Activated effector memory CD4-positive, alpha-beta T cell treated with anti-CD3 and anti-CD28 coated beads, Interleukin-2, amount 50 U/mL, for 16 hours (primary cell): Measurements from ENCODE around the gene PRDX2.

Experiments
- DNase-seq: peaks from one replicate; pipeline ENCODE4 v3.0.0-alpha.2; 2020

The PRDX2 gene

GRCh38 chr19:12778905-12779161 is 22.8 kb downstream of the PRDX2 start:
- no peak for DNase-seq

DNA sequence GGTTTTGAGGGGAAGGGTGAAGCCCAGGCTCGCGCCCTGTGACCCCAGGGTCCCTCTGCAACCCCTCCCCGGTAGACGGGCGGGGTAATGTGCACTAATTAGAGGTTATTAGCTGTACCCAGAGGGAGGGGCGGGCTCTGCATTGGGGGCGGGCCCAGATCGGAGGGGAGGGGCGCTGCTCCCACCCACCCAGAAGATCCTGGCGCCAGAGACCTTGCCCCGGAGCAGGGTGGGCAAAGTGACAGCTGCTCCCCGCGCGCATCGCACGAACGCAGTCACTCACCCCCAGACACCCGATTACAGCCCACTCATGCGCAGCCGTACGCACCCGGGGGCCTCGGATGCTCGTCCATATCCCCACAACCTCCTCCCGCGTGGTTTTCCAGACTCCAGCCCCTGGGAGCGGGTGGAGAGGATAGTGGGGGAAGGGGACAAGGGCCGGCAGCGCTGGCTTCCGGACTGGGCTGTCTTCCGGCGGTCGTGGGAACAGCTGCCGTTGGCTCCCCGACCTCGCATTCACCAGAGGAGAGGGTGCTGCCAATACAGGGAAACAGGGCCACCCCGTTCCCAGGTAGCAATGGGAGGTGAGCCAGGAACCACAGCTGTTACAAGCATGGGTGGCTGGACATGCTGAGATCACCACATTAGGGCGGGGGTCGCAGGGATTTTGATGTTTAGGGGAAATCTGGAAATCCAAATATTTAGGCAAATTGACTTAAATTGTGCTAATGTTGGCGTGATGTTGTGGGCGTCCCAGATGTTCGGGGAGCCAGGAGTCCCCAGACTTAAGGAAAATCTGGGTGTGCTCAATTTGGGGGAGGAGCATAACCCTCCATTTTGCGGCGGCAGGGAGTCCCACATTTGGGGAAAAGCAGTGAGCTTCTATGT is 23.3 kb downstream of the PRDX2 start:
- peak; percentile 78 for DNase-seq

- DNase-seq: peak; percentile 94
These were observed 24.2 kb downstream of the PRDX2 start for GRCh38 chr19:12777217-12778016.

DNA sequence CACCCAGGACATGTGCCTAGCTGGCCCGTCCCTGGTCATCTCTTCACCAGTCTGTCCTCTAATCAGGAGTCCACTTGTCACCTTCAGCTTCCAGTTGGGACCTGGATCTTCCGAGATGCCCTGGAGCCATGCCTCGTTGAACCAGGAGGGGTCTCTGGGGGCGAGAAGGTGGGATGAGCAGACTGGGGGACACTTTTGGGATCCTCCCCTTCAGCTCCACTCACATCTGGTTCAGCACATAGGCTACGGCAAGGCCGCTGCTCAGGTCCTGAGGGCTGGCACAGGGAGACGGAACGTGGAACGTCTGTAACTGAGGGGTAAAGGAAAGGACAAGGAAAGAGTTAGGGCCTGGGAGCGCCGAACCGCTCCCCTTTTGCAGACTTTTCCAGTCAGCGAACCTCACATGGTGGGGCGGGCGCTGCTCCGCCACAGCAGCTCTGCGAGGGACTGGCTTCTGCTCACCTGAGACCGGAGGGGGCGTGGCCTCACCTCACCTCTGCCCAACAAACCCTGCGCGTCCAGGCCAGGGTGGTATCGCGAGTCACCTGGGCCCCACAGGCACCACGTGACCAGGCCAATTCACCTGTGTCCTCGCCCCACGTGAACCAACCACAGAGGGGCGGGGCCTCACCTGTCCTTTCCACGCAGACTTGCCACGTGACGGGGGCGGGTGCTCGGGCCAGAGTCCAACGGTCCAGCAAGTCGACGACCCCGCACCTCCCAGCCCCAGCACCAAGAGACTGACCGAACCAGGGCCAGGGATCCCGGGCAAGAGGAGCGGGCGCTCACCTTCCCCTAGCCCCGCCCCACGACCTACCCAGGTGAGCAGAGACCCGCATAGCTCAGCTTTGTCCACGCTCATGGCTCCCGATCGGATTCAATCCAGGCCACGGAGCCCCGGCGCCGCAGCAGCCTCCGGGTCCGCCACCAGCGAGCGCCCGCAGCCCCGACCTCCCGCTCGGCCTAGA is 26.7 kb downstream of the PRDX2 start, which contains the start of gene HOOK2:
TSS of gene HOOK2 (minus strand) at position 965 of the 968 bp plus-strand sequence. CDS start at position 862, 103 bp downstream.
- DNase-seq: peak; percentile 80

DNA sequence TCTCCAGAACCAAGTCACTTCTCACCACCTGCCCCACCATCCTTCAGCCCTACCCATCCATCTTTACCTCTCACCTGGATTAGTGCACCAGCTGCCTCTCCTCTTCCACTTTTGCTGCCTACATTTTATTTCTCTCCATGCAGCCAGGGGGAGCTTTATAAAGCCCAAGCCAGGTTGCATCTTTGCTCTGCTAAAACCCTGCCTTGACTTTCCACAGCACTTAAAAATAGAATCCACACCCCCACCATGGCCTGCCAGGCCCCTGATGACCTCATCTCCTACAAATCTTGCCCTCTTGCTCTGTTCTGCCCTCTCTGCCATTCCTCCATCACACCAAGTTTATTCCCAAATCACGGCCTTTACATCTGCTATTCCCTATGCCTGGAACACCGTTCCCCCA is 28.0 kb downstream of the PRDX2 start:
- DNase-seq: no peak

DNA sequence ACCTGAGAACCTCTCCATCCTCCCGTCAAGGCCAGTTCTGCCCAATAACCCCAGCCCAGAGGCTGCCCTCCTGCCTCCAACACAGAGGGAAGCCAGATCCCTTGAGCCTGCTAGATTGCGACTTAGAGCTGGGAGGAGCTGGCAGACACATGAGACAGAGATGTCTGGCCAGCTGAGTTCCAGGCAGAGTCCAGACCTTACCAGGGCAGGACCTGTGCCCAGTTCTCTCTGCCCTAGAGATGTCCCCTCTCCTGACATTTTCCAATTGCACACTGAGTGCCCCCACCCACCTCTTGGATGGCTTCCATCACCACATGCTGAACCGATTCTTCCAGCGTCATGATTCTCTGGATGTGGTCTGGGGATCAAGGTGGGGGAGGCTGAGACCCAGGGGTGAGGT is 29.3 kb downstream of the PRDX2 start:
- no peak for DNase-seq

- DNase-seq: no peak
These were observed 30.7 kb downstream of the PRDX2 start for GRCh38 chr19:12770922-12771321.

DNA sequence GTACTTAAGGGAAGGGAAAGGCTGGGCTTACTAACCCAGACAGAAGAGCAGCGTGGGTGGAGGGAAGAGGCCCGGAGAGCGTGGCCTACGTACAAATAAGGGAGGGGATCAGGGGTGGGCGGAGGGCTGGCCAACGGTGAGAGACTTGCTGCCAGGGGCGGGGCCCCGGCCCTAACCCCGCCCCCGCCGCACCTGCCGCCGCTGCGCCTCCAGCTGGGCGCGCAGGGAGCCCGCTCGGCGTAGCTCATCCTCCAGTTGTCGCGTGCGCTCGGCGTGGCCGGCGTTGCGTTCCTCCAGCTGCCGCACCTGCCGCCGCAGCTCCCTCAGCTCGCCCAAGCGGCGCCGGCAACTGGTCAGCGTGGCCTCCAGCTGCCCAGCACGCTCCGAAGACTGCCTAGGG is 31.9 kb downstream of the PRDX2 start:
- peak; percentile 89 for DNase-seq

DNA sequence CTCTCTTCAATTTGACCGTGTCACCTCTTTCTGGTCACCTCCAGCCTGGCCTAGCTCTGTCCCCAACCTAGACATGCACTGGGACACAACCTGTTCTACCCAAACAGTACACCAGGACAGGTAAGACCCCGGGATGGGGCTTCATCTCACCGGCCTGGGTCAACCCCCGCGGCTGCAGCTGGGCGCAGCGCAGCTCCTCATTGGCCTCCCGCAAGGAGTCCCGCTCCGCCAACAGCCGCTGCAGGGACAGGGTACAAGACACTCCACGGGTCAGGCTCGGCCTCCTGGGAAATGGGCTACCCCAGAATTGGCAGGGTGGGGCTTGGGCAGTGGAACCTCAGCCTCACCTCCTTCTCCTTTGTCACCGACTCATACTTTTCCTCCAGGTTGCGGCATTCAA is 33.9 kb downstream of the PRDX2 start:
- no peak for DNase-seq

GRCh38 chr19:12767150-12767549 is 34.5 kb downstream of the PRDX2 start:
- DNase-seq: no peak

DNA sequence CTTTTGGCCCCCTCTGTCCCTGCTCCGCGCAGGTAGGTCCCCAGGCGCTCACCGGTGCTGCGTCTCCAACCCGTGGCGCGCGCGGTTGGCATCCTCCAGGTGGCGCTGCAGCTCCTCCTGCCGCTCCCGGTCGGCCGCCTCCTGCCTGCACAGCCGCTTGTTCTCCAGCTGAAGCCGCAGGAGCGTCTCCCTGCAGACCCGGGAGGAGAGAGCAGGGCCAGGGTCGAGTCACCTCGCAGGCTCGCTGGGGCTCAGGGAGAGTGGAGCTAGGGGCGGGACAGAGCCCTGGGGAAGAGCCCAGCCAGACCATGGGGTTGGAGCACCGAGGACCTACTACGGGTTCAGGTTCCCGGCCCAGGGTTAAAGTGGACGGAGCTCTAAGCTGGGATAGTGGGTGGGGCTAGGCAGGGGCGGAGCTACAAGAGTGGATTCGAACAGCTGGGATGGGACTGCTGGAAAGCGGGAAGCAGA is 35.5 kb downstream of the PRDX2 start:
- DNase-seq: peak; percentile 90

DNA sequence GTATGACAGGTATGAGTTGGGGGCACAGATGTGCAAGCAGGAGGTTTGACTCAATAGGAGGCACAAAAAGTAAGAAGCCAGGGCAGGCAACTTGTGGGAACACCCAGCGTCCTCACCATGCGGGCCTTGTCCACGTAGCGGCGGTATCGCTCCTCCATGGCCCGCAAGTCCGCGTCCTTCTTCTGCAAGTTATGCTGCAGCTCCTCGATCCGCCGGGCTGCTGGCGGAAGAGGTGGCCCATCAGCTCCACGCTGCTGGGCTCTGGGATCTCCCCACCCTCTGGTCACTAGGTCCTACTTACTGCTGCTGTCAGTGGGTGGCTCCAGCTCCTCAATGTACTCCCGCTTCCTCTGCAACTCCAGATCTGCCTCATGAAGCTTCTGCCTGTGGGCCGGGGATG is 36.9 kb downstream of the PRDX2 start:
- DNase-seq: no peak

GRCh38 chr19:12763100-12763499 is 38.5 kb downstream of the PRDX2 start:
- DNase-seq: no peak

GRCh38 chr19:12759686-12760085 is 41.9 kb downstream of the PRDX2 start:
- no peak for DNase-seq

- peak; percentile 88 for DNase-seq
These were observed 43.9 kb downstream of the PRDX2 start for GRCh38 chr19:12757544-12758274.

- no peak for DNase-seq
These were observed 45.3 kb downstream of the PRDX2 start for GRCh38 chr19:12756150-12756883.

GRCh38 chr19:12754465-12755196 is 47.0 kb downstream of the PRDX2 start:
- DNase-seq: no peak

GRCh38 chr19:12752056-12752781 is 49.4 kb downstream of the PRDX2 start:
- no peak for DNase-seq

DNA sequence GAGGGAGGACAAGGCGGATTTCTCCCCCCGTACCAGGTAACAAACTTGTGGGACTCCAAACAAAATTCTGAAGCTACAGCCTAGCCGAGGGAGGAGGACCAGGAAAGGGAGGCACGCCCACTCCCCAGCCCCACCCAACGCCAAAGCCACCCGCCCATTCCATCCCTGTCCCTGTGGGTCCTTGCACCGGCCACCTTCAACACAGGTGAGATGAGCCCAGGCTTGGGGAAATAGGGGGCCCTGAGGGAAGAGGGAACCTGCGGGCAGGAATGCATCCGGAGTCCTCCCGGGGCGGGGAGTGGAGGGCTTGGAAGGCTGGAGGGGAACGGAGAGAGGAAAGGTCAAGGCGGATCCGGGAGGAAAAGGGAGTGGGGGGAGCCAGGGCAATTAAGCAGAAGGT is 50.0 kb downstream of the PRDX2 start, which contains the start of gene BEST2:
TSS of gene BEST2 (plus strand) at position 157 of the 400 bp plus-strand sequence. CDS start 802 bp downstream, outside the sequence.
- no peak for DNase-seq

GRCh38 chr19:12750851-12751250 is 50.7 kb downstream of the PRDX2 start:
- no peak for DNase-seq
